Motor neuron (in vitro differentiated cells): ENCODE data around the gene CDHR3. TPM values are rescaled to one million over a fixed set of nuclear protein-coding genes. Genes with fewer than 3 reads are reported as not detected.

ENCODE experiments used
- ATAC-seq, 8 experiments: fragments of 200-7000 bp; cut with Tn5 transposase; replicated peaks in 6 of 8; 2 replicates each; pipeline ENCODE4 v1.8.0; 2021; ENCODE audit warnings: mild to moderate bottlenecking in 8 of 8, moderate library complexity in 8 of 8
- H3K27ac ChIP-seq, 2 donors: fragments of 250-450 bp; sonication (Bioruptor Pico); 2 replicates each; pipeline ENCODE4 v1.9.0; 2021; ENCODE audit warnings: antibody characterized with exemption in 2 of 2, mild to moderate bottlenecking in 2 of 2, moderate library complexity in 1 of 2
- H3K4me1 ChIP-seq, 2 donors: fragments of 250-450 bp; sonication (Bioruptor Pico); replicated peaks in 1 of 2; 2 replicates each; pipeline ENCODE4 v1.6.1; 2021; ENCODE audit warnings: antibody characterized with exemption in 2 of 2, mild to moderate bottlenecking in 2 of 2, moderate library complexity in 1 of 2
- H3K4me3 ChIP-seq, 5 donors: fragments of 250-450 bp; sonication (Bioruptor Pico); 2 replicates each; pipeline ENCODE4 v1.9.0; 2021; ENCODE audit warnings: antibody characterized with exemption in 5 of 5, mild to moderate bottlenecking in 5 of 5, moderate library complexity in 4 of 5
- WGBS, 10 experiments: fragments of 450-650 bp; shearing (Covaris generic); methylation state at CpG; one replicate each; pipeline ENCODE4 v1.0.0; 2022; 5-methylcytosine and 5-hydroxymethylcytosine counted together
- in situ Hi-C, 9 experiments: fragments of 400-800 bp; cut with MboI; loops; one replicate each; pipeline ENCODE4 v1.15.0; 2021; ENCODE audit warnings: low sequenced_read_pairs in 9 of 9, low pct_unique_long_range_greater_than_20kb in 2 of 9; ENCODE audit not compliant: unreplicated experiment in 9 of 9
- total RNA-seq, 8 experiments: library from RNA; unstranded; fragments of 300-600 nt; gene quantifications; 2 replicates each; pipeline versions ENCODE4 v1.2.3 to v1.2.4, GENCODE V29; 2022

The CDHR3 gene
- total RNA-seq, 8 experiments from 2014 or later, result 0.56 to 31.6 (median 5.8) TPM

DNA sequence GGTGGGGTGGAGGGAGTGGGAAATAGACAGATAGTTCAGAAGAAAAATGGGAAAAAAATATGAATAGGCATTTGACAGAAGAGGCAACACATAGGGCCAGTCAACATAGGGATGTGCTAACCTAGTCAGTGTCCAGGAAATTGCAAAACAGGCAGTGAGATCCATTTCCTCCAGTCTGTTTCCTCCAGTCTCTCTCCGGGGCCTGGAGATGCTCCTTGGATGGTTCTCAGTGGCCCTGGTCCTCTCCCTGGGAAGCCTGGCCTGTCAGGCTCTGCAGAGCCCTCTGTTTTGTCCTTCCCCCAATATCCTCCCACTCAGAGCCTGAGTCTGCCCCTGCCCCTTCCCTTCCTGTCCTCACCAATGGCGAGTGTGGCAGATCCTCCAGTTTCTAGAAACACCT, 96.5 kb downstream of the CDHR3 start:
- ATAC-seq, result no peak
- no peak overlapping the region for H3K4me3 ChIP-seq
- in situ Hi-C loops, result loop anchor here in 2 of 9 experiments (5.0 to 10.0 kb wide), 2 partner anchors 93 to 95 kb away; no protein-coding TSS in a partner anchor
- H3K27ac ChIP-seq, result no peak overlapping the region
- WGBS, 10 experiments, result 50 to 100% (median 88%) methylated on average over 1 to 2 of the region's 2 CpGs; no CpG with 5 or more reads in 5 of the 10 experiments
- H3K4me1 ChIP-seq, result peaks cover 39 to 42% of the 10 kb centered on the region in 2 donors

DNA sequence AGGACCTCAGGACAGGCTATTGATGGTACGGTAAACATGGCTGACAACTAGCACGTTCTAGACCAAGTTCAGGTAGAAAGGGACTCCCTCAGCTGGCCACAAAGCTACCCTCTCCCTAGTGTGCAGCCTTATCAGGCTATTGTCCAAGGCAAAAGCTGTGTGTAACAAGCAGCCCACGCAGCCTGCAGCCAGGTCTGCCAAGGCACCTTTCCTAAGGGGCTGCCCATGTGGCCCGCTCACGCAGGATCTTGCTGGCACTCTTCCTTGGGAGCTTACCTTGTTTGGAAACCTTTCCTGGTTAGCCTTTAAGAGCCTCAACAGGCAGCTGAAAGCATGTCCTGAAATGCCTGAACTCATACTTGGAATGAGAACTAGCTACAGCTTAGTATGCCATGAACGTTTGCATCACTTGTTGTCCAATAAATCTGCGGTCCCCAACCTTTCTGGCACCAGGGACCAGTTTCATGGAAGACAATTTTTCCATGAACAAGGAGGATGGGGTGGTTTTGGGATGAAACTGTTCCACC, 97.4 kb downstream of the CDHR3 start:
- H3K4me3 ChIP-seq, result no peak overlapping the region
- no peak for ATAC-seq
- H3K4me1 ChIP-seq, result peaks cover 44 to 46% of the 10 kb centered on the region in 2 donors
- no peak overlapping the region for H3K27ac ChIP-seq
- WGBS, 10 experiments, result 94 to 100% (median 100%) methylated on average over 1 to 7 of the region's 7 CpGs; no CpG with 5 or more reads in 5 of the 10 experiments
- in situ Hi-C loops, result loop anchor here in 1 of 9 experiments (5.0 kb wide), 1 partner anchor 92 kb away; no protein-coding TSS in a partner anchor

DNA sequence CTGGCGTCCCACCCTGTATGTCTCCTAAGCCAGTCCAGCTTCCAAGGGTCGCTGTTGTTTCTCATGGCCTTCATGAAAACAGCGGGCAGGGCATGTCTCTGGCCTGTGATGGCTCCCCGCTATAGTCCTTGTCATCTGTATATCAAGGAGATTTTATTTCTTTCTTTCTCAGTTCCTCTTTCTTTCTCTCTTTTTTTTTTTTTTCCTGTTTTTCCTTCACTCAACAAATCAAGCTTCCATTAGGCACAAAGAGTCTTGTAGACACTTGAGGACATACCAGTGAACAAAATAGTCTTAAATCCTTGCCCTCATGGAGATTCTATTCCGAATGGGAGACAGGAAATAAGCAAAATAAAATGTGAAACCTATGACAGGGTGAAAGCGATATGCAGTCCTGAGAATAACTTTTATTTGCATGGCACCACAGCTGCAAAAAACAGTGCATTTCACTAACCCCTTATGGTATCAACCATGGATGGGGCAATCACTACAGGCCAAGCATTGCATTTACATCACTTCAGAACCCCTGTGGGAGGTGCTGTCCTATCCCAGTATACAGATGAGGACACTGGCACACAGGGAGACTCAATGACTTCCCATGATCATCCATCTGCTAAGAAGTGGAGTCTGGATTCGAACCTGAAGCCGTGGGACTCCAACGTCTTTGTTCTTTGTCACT, 98.4 kb downstream of the CDHR3 start:
- Histone ChIP-seq H3K27ac (no peak overlapping the region), H3K4me1 (peaks cover 52 to 55% of the 10 kb centered on the region in 2 donors), H3K4me3 (no peak overlapping the region)
- ATAC-seq, result no peak
- 85 to 100% (median 94%) methylated on average over 2 to 7 of the region's 9 CpGs for WGBS, 10 experiments
- in situ Hi-C loops, result loop anchor here in 1 of 9 experiments (5.0 kb wide), 1 partner anchor 91 kb away; no protein-coding TSS in a partner anchor

DNA sequence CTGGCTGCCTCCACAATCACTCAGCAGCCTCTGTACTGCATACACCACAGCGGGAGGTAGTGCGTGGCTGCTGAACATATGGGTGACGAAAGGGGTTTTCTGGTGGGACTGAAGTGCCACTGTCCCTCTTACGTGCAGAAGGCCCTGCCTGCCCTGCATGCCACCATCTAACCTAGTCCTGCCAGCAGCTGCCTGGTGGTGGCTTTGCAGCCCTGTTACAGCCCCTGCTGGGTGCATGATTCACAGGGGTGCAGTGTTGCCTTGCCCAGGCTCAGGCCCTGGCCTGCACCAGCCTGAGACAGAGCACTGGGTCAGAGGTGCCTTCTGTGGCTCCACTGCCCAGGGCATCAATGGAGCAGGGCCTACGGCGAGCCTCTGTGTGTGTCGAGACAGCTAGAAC, 98.9 kb downstream of the CDHR3 start:
- H3K4me3 ChIP-seq, result no peak overlapping the region
- no peak for ATAC-seq
- WGBS, 10 experiments, result 89 to 100% (median 100%) methylated on average over 2 to 3 of the region's 7 CpGs; no CpG with 5 or more reads in 7 of the 10 experiments
- in situ Hi-C loops, result loop anchor here in 1 of 9 experiments (5.0 kb wide), 1 partner anchor 90 kb away; no protein-coding TSS in a partner anchor
- no peak overlapping the region for H3K27ac ChIP-seq
- peaks cover 52 to 55% of the 10 kb centered on the region in 2 donors for H3K4me1 ChIP-seq

DNA sequence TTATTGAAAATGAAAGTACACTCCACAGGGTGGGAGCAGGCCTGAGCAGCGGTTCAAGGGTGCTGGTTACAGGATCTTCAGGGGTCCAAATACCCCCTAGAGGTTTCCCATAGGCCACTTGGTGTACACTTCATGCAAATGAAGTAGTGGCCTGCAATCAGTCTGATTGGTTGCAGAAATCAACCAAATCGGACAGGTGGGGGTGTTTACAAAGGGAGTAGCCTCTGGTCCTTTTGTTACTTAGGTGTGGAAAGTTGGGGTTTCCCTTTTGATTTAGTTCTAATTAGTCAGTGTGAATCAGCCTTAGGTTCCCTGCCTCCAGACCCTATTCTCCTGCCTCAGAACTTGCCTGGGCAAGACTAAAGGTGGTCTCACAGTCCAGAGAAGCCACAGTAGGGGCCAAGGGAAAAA, 99.5 kb downstream of the CDHR3 start:
- no peak overlapping the region for H3K4me3 ChIP-seq
- WGBS, 10 experiments, result 33 to 100% (median 82%) methylated on average over 1 to 2 of the region's 2 CpGs; no CpG with 5 or more reads in 4 of the 10 experiments
- H3K4me1 ChIP-seq, result peaks cover 52 to 55% of the 10 kb centered on the region in 2 donors
- ATAC-seq, result no peak
- no peak overlapping the region for H3K27ac ChIP-seq
- in situ Hi-C loops, result loop anchor here in 1 of 9 experiments (5.0 kb wide), 1 partner anchor 90 kb away; no protein-coding TSS in a partner anchor

DNA sequence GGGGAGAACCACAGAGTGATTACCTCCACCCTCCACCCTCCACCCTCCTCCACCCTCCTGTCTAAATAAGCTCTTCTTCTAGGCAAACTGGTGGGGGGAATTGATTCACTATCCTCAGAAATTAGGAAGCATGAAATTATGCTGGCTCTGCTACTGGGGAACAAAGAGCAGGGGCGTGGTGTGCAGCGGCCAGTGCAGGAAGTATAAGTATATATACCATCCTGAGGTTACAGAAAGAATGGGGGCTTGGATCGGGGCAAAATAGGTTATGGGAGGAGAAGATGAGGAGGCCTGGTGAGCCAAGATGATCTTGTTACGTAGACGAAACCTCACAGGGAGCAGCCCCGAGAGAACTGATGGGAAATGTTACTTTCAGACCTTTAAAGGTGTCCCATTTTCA, 100.0 kb downstream of the CDHR3 start:
- H3K4me1 ChIP-seq, result peaks cover 49 to 51% of the 10 kb centered on the region in 2 donors
- WGBS, 10 experiments, result 40 to 95% (median 67%) methylated on average over 1 to 5 of the region's 6 CpGs; no CpG with 5 or more reads in 3 of the 10 experiments
- ATAC-seq, result no peak
- in situ Hi-C loops, result loop anchor here in 1 of 9 experiments (5.0 kb wide), 1 partner anchor 89 kb away; no protein-coding TSS in a partner anchor
- no peak overlapping the region for H3K4me3 ChIP-seq
- no peak overlapping the region for H3K27ac ChIP-seq

DNA sequence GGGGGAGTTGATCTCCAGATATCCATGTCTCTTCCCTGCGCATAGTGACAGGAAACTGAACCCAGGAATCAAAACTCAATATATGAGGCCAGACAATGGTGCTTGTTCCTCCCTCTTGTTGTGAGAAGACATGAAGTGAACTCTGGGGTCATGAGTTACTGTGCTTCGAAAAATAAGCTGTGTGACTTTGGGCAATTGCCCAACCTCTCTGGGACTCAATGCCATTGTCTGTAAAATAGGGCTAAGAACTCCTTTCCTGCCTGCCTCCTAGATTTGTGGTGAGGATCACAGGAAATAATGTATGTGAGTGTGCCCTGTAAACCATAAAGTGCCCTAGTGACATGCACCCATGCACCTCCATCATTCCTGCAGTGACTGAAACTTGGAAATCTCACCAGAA, 100.6 kb downstream of the CDHR3 start:
- Histone ChIP-seq H3K4me3 (no peak overlapping the region), H3K4me1 (peaks cover 42 to 45% of the 10 kb centered on the region in 2 donors), H3K27ac (peak overlapping the region in 1 of 2 donors; percentile 1)
- ATAC-seq, result no peak
- WGBS, 10 experiments, result 100% methylated on average over 1 to 2 of the region's 2 CpGs; no CpG with 5 or more reads in 6 of the 10 experiments
- in situ Hi-C loops, result loop anchor here in 1 of 9 experiments (5.0 kb wide), 1 partner anchor 89 kb away; no protein-coding TSS in a partner anchor

DNA sequence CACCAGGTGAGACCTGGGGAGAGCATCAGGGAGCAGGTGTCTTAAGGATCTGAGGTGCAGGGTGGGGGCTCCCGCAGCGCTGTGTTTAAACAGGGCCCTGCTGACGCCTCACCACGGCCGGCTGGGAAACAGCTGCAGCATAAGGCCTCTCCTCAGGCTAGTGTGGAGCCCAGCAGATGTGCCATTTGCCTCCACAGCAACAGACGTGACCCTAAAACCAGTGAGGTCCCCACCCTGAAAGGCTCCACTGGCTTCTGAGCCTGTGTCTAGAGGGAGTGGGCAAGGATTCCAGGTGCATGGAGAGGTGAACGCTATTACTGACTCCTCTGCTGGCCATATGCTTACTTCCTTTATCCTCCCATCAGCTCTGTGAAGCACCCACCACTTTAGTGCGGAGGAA, 101.3 kb downstream of the CDHR3 start:
- no peak overlapping the region for H3K4me3 ChIP-seq
- peak overlapping the region; percentile 79 for H3K27ac ChIP-seq
- ATAC-seq, result no peak
- in situ Hi-C loops, result loop anchor here in 1 of 9 experiments (5.0 kb wide), 1 partner anchor 88 kb away; no protein-coding TSS in a partner anchor
- WGBS, 10 experiments, result 61 to 91% (median 72%) methylated on average over 1 to 5 of the region's 8 CpGs; no CpG with 5 or more reads in 6 of the 10 experiments
- peaks cover 39 to 41% of the 10 kb centered on the region in 2 donors for H3K4me1 ChIP-seq

DNA sequence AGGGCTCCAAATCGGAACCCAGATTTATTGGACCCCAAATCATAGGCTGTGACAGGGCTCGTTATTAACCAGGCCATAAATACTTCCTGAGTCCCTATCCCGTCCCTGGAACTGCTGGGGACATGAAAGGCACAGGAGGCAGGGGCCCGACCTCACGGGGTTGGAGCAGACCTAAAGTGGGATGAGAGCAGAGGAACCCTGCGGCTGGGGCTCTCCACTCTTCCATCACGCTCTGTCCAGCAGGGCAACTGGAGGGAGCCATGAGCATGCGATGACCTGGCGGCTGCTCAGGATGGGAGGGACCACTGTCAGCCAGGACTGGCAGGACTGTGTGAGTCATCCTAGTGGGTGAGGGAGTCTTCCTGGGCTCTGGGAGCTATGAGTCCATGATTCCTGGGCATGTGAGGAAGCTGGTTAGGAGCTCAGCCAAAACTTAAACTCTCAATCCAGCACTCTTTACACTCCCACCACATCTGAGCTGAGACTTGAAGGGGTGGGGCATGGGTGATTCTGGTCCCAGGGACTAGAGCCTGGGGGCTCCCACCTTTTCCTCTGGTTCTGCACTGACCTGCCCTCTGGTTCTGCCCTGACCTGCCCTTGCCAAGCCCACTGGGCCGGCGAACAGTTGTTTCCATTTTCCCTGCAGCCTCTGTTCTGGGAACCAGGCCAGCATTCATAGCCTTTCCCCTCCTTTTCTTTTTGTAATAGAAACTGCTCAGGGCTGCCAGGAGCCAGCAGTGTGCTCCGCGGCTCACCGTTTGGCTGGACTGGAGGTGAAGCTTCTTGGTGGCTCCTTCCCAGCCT, 101.9 kb downstream of the CDHR3 start:
- Histone ChIP-seq H3K4me1 (peaks cover 43 to 45% of the 10 kb centered on the region in 2 donors), H3K27ac (peak overlapping the region; percentile 79), H3K4me3 (no peak overlapping the region)
- ATAC-seq, result peak; percentile 88 to 97 (median 95)
- in situ Hi-C loops, result loop anchor here in 1 of 9 experiments (5.0 kb wide), 1 partner anchor 87 kb away; no protein-coding TSS in a partner anchor
- 0 to 48% (median 32%) methylated on average over 1 to 11 of the region's 14 CpGs; no CpG with 5 or more reads in 6 of the 10 experiments for WGBS, 10 experiments

DNA sequence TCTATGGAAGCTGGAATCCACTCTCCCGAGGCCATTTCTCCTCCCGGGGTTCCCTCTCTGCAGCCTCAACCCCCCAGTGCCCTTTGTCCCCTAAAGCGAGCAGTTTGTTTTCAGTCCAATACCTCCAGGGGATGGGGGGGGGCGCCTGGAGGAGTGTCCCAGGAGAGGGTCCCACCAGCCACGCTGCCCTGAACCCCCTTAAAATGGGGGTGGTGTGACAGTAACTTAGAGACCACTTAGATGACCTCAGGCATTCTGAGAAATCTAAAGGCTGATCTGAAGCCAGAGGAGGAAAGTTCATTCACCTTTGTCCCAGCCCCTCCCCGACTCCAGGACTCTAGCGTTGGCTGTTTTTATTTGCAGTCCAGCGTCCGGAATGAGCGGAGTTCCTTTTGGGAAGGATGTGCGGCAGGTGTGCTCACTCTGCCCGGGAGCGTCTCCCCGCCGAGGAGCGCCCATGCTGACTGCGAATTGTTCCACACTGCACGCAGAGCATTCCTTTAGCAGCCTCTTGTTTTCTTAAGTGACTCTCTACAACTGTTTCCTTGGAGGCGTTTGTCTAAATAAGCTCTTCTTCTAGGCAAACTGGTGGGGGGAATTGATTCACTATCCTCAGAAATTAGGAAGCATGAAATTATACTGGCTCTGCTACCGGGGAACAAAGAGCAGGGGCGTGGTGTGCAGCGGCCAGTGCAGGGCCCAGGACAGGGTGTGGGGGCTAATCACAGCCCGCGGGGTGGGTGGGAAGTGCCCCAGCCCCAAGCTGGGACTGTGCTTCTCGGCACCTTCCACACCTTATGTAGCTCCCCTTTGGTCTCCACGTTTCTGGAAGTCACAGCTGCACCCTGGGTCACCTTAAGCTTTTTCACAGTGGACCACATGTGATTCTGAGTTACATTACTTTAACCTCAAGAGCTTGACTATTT, 102.8 kb downstream of the CDHR3 start:
- Histone ChIP-seq H3K4me1 (peaks cover 45 to 46% of the 10 kb centered on the region in 2 donors), H3K27ac (peak overlapping the region; percentile 79), H3K4me3 (no peak overlapping the region)
- in situ Hi-C loops, result no loop called here
- 0 to 87% (median 54%) methylated on average over 2 to 9 of the region's 26 CpGs; no CpG with 5 or more reads in 2 of the 10 experiments for WGBS, 10 experiments
- peak in 2 of 8 experiments; percentile 6 to 23 for ATAC-seq

DNA sequence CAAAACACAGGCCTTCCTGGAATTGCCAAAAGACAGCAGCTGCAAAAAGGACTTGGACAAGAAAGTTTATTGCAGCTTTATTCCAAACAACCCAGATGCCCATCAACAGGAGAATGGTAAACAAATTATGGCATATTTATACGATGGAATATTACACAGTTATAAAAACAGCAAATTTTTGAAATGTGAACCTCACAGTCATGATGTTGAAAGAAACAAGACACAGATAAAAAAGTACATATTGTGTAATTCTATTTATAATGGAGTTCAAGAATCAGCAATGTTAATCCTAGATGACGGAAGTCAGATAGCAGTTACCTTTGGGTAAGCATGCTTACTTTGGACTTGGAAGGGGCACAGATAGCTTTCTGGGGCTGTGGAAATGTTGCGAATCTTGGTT, 104.6 kb downstream of the CDHR3 start:
- Histone ChIP-seq H3K4me1 (peaks cover 43 to 50% of the 10 kb centered on the region in 2 donors), H3K27ac (no peak overlapping the region), H3K4me3 (no peak overlapping the region)
- in situ Hi-C loops, result no loop called here
- no peak for ATAC-seq
- WGBS, 10 experiments, result 63 to 100% (median 93%) methylated on average over 1 to 3 of the region's 3 CpGs
